HG03039 (cell line): ENCODE measurements around the gene HOMER2.
"Not testable (repeated sequence)": the region's sequence is repeated elsewhere in the genome, so short reads cannot be mapped to it uniquely, and the experiment has no call there.

Experiments used
- ATAC-seq: cut with Tn5 transposase; IDR thresholded peaks from one replicate; pipeline ENCODE4 v1.9.1; 2021; ENCODE audit warnings: mild to moderate bottlenecking, moderate library complexity; ENCODE audit not compliant: unreplicated experiment

The HOMER2 gene

GRCh38 chr15:82966671-82967071 is 14.2 kb upstream of the HOMER2 start:
- ATAC-seq, result no peak

- ATAC-seq, result no peak
Observed at GRCh38 chr15:82964890-82965289, 12.4 kb upstream of the HOMER2 start.

GRCh38 chr15:82963471-82964341 is 11.2 kb upstream of the HOMER2 start:
- ATAC-seq, result no peak

DNA sequence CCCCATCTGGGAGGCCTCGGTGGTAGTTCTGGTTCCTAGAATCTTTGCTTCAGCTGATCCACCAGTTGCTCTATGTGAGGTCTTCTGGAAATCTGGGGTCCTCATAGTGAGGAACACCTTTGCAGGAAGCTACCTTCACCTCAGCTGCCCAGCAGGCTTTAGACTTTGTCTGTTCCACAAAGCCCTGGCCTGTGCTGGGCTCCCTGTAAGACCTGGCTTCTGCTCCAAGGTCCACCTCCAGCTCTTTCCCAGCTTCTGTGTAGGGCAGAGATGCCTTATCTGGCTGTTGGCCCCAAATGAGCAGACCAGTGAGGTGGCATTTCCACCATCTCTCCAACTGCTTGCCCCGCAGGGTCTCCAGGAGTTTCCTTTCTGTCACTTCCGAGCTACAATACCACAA is 8.2 kb upstream of the HOMER2 start:
- ATAC-seq, result no peak

DNA sequence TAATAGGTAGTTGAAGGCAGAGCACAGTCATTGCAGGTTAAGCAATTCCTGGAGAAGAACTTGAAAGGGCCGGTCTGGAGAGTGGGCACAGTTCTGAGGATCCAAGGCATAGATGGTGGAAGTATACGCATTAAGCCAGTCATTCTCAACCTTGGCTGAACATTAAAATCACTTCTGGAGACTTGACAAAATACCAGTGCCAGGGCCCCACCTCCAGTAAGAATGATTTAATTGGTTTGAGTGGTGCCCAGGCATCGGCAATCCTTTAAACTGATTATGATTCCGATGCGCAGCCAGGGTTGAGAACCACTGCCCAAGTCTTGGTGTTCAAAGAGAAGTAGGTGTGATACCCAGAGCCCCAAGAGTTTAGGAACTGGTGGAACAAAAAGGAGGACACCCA is 6.9 kb upstream of the HOMER2 start:
- no peak for ATAC-seq

DNA sequence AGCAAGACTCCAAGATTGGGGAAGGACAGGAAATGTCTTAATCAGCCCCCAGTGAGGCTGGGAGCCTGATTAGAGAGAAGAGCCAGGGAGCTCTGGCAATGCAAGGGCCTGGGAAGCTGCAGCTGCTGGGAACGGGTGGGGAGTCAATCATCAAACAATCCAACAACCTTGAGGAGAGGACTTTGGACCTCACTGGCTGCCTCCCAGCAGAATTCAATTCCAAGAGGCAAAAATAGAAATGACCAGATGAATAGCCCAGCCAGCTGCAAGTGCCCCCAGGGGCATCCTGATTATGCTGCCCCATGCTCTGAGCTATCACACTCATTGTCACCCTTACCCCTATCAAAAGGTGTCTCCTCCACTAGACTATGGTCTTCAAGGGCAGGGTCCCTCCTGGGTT is 6.1 kb upstream of the HOMER2 start:
- ATAC-seq, result no peak

GRCh38 chr15:82951472-82952157 is 905 bp downstream of the HOMER2 start:
- no peak for ATAC-seq

GRCh38 chr15:82950746-82951370 is 1.7 kb downstream of the HOMER2 start:
- ATAC-seq, result no peak

DNA sequence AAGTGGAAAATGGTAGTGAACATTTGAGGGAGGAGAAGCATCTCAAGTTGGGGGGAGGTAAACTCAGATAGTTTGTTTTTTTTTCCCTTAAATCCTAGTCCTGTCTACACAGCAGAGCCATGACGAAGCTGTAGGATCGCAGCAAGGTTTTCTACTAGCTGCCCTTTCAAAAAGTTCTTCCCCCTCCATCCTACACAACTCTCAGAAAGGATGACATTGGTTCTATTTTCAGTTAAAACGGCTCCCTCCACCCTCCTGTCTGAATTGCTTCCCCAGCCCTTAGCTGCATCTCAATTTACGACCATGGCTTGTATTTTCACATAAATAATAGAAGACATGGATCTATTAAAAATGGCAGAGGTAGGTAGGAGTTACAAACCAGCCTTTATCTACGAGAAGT is 2.2 kb downstream of the HOMER2 start:
- no peak for ATAC-seq

- ATAC-seq, result no peak
Observed at GRCh38 chr15:82946155-82946701, 6.3 kb downstream of the HOMER2 start.

GRCh38 chr15:82945326-82945725 is 7.2 kb downstream of the HOMER2 start:
- ATAC-seq, result no peak

GRCh38 chr15:82944821-82945220 is 7.7 kb downstream of the HOMER2 start:
- ATAC-seq, result no peak

- no peak for ATAC-seq
Observed at GRCh38 chr15:82944056-82944455, 8.5 kb downstream of the HOMER2 start.

DNA sequence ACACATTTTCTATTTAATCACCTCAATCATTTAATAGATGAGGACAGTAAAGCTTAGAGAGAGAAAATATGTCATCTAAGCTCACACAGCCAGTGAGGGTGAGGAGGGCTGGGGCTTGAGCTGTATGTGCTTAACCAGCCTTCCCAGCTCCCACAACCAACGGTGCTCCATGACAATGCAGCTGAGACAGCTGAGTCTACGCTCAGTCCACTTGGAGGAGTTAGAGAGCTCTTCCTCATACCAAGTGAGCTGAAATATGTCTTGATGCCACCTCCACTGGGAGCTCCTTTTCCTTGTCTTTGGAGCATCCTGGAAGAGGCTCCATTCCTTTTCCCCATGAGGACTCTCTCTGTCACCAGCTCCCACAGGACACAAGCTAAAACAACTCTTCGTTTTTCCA is 9.3 kb downstream of the HOMER2 start:
- no peak for ATAC-seq

- ATAC-seq, result no peak
Observed at GRCh38 chr15:82942691-82943090, 9.8 kb downstream of the HOMER2 start.

GRCh38 chr15:82939678-82940077 is 12.8 kb downstream of the HOMER2 start:
- not testable (repeated sequence) for ATAC-seq

DNA sequence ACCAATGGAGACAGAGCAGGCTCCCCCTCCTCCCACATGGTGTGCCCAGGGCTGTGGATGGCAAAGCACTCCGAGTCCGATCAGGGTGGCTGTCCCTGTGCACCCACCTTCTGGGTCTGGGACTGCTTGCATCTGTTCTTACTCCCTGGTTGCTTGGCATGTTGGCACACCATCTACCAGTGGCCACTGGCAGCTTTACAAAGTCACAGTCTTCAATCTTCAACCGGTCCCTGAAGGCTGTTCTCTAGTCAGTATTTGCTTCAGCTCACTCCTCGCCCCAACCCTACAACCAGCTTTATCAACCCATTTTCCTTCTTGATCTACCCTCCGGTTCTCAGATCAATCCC is 14.8 kb downstream of the HOMER2 start:
- ATAC-seq, result no peak

GRCh38 chr15:82936966-82937711 is 15.4 kb downstream of the HOMER2 start:
- ATAC-seq, result no peak

DNA sequence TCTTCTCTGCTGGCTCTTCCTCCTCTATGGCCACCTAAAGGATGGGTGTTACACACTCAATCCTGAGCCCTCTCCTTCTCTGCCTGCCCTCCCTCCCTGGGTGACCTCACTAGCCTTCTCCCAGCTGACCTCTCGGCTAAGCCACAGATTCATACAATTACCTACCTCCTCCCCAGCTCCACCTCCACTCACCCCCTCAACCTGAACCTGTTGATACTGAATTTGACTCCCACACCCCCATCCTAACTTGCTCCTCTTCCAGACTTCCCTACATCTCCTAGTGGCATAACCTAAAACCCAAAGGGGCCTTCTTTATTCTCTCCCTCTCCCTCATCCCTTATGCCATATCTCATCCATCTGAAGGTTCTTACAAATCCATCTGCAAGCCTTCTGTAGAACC is 17.1 kb downstream of the HOMER2 start:
- ATAC-seq, result no peak

GRCh38 chr15:82934100-82934880 is 18.2 kb downstream of the HOMER2 start:
- no peak for ATAC-seq
